ENCODE data around the gene FBLN7.

GRCh38 chr2:112096098-112096497, 42.1 kb upstream of the FBLN7 start:
- TF ChIP-seq GATA2 (IDR thresholded peaks at IDR 0.05; ENCODE audit: low read depth, low read length): no peak
- TF ChIP-seq GATA3 (IDR thresholded peaks at IDR 0.05; ENCODE audit: low read depth, low read length): no peak

Data from SH-SY5Y (cell line).